GM08714 (cell line): ENCODE results near the gene RSPH6A.
A peak's percentile ranks its signal among the peaks of the same experiment; 100 is the strongest.

ENCODE experiments used
- H3K4me3 ChIP-seq: fragments of 200-500 bp; sonication (Bioruptor generic); 2 replicates; pipeline ENCODE4 v1.5.1; 2014; ENCODE audit warnings: mild to moderate bottlenecking, low read length, inconsistent platforms
- ZNF274 ChIP-seq: IDR thresholded peaks from 2 replicates; pipeline ENCODE4 v1.6.1; 2012; ENCODE audit warnings: mild to moderate bottlenecking, low read depth, low read length

The RSPH6A gene

GRCh38 chr19:45785097-45785496 lies 30.0 kb downstream of the RSPH6A start:
- no peak overlapping the region for H3K4me3 ChIP-seq
- no peak for TF ChIP-seq ZNF274

- TF ChIP-seq ZNF274: no peak
- H3K4me3 ChIP-seq: no peak overlapping the region
Measured at GRCh38 chr19:45784096-45784495, 31.0 kb downstream of the RSPH6A start.

GRCh38 chr19:45782820-45783785 lies 32.0 kb downstream of the RSPH6A start:
- H3K4me3 ChIP-seq: no peak overlapping the region
- TF ChIP-seq ZNF274: no peak

GRCh38 chr19:45782162-45782691 lies 32.9 kb downstream of the RSPH6A start, which contains the start of gene DMPK:
Gene DMPK, minus strand, starts transcription at chr19:45782490. Its CDS starts 138 bp downstream, at chr19:45782352.
- H3K4me3 ChIP-seq: no peak within 1 kb of the TSS
- no peak for TF ChIP-seq ZNF274

GRCh38 chr19:45781214-45782161 lies 33.6 kb downstream of the RSPH6A start:
- no peak for TF ChIP-seq ZNF274
- no peak overlapping the region for H3K4me3 ChIP-seq

- no peak overlapping the region for H3K4me3 ChIP-seq
Measured at GRCh38 chr19:45780448-45781213, 34.5 kb downstream of the RSPH6A start.

DNA sequence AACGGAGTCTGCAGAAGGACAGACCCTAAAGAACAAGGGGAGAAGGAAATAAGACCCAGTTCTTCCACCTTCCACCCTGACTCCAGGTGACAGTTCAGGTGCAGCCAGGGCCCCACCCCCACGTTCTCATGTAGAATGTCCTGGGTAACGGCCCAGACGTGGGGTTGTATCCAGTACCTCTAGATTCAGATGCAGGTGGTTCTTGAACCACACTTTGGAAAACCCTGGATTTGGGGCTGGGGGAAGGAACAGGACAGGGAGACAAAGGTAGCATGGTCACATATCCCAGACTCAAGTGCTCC lies 35.0 kb downstream of the RSPH6A start:
- H3K4me3 ChIP-seq: no peak overlapping the region
- no peak for TF ChIP-seq ZNF274

More at GRCh38 chr19:45780448-45781213, 34.5 kb downstream of the RSPH6A start:
- no peak for TF ChIP-seq ZNF274

- TF ChIP-seq ZNF274: no peak
- peak overlapping the region; percentile 6; the same call in 1 of the 2 replicates for H3K4me3 ChIP-seq
Measured at GRCh38 chr19:45779231-45780145, 35.6 kb downstream of the RSPH6A start.

DNA sequence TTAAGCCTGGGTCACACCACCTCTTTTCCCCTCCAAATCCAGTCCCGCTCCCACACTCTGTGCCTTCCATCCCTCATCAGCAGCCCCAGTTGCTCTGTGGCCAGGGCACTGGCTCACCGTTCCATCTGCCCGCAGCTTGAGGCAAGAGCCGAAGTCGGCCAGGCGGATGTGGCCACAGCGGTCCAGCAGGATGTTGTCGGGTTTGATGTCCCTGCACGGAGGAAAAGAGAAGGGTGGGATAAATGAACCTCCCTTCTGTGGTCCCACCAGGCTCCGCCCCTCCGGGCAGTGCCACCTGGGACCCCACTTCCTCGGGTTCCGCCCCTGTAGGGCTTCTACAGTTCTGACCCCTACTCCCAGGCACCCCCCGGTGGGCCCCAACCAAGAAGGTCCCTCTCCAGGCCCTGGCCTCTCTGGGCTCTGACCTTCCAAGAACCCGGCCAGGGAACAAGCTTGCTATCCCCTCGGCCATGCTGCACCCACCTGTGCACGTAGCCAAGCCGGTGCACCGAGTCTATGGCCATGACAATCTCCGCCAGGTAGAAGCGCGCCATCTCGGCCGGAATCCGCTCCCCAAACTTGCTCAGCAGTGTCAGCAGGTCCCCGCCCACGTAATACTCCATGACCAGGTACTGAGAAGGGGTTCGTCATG lies 37.0 kb downstream of the RSPH6A start:
- H3K4me3 ChIP-seq: no peak overlapping the region

GRCh38 chr19:45777395-45777961 lies 37.6 kb downstream of the RSPH6A start:
- TF ChIP-seq ZNF274: no peak

More for the DNA sequence above, 37.0 kb downstream of the RSPH6A start:
- no peak for TF ChIP-seq ZNF274

DNA sequence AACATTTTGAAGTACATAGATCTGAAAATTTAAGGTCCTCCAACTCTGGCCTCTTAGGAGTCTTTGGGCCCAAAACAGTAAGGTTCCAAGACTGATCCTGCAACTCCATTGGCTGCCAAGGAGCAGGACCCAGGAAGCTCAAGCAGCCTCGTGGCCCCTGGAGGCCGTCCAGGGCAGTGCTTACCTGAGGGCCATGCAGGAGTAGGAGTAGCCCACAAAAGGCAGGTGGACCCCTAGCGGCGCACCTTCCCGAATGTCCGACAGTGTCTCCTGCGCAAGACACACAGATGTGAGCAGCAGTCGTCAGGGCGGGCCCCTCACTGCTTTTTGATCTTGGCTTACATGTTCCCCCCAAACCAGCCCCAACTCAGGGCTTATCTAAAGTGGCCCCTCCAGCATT lies 40.3 kb downstream of the RSPH6A start:
- H3K4me3 ChIP-seq: no peak overlapping the region
- TF ChIP-seq ZNF274: no peak

More at GRCh38 chr19:45777395-45777961, 37.6 kb downstream of the RSPH6A start:
- H3K4me3 ChIP-seq: no peak overlapping the region

- no peak for TF ChIP-seq ZNF274
- H3K4me3 ChIP-seq: no peak overlapping the region
Measured at GRCh38 chr19:45773384-45773783, 41.7 kb downstream of the RSPH6A start.
